Measurements from ENCODE around the gene PAFAH2. TPM values are rescaled to one million over a fixed set of nuclear protein-coding genes. Genes with fewer than 3 reads are reported as not detected.

PAFAH2 gene
- total and polyA plus RNA-seq, 11 donors, result 5.8 to 18.6 (median 9.2) TPM

GRCh38 chr1:26006710-26007109, 8.8 kb upstream of the PAFAH2 start:
- intact Hi-C loops (cut with DNase I), result no loop called here
- no peak for TF ChIP-seq POLR2A (IDR thresholded peaks at IDR 0.05)
- no peak for TF ChIP-seq CTCF (IDR thresholded peaks at IDR 0.05)
- Histone ChIP-seq H3K9me3 (no peaks in the 10 kb centered on the region), H3K36me3 (peaks cover 0 to 10% (median 0%) of the 10 kb centered on the region in 9 donors), H3K4me3 (no peak overlapping the region), H3K27ac (no peak overlapping the region), H3K4me1 (peaks cover 0 to 5% (median 0%) of the 10 kb centered on the region in 12 donors), H3K27me3 (no peaks in the 10 kb centered on the region)
- WGBS, 4 donors, result 92 to 93% (median 93%) methylated on average over 16 of the region's 16 CpGs
- no peak for ATAC-seq
- DNase-seq, result no peak

DNA sequence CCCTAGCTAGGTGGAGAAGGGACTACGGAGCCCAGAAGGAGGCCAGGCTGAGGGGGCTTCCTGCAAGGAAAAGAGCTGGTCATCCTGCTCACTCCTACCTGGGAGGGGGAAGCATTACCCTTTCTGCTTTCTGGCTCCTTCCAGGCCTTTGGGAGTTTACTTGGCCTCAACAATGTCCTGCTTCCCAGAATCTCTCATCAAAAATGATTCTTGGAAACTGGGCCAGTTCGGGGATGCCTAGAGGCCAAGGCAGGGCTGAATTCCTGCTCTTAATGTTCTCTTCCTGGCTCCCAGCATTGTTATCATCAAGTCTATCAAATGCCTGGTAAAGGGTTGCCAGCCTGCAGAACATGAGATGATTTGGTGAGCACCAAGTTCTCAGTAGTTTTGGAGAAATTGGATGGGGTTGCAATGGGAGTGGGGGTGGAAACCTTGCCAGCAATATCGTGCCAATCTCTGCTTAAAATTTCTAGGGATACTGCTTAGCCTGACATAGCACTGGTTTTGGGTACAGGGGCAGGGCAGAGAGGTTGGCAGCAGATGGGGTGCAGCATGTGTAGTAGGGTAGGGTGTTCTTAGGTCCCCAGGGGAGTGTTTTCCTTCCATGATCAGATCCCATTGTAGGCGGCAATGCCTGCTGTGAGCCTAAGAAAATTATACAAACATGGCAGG, 7.7 kb upstream of the PAFAH2 start:
- H3K27ac ChIP-seq, result peak overlapping the region in 1 of 12 donors; percentile 19
- 58 to 70% (median 60%) methylated on average over 4 of the region's 4 CpGs for WGBS, 4 donors
- peaks cover 0 to 5% (median 0%) of the 10 kb centered on the region in 12 donors for H3K4me1 ChIP-seq
- H3K27me3 ChIP-seq, result no peaks in the 10 kb centered on the region
- no peak overlapping the region for H3K4me3 ChIP-seq
- ATAC-seq, result no peak
- intact Hi-C loops (cut with DNase I), result no loop called here
- H3K36me3 ChIP-seq, result peaks cover 0 to 10% (median 0%) of the 10 kb centered on the region in 9 donors
- TF ChIP-seq CTCF (IDR thresholded peaks at IDR 0.05) (no peak), POLR2A (IDR thresholded peaks at IDR 0.05) (no peak)
- no peaks in the 10 kb centered on the region for H3K9me3 ChIP-seq
- DNase-seq, result no peak

DNA sequence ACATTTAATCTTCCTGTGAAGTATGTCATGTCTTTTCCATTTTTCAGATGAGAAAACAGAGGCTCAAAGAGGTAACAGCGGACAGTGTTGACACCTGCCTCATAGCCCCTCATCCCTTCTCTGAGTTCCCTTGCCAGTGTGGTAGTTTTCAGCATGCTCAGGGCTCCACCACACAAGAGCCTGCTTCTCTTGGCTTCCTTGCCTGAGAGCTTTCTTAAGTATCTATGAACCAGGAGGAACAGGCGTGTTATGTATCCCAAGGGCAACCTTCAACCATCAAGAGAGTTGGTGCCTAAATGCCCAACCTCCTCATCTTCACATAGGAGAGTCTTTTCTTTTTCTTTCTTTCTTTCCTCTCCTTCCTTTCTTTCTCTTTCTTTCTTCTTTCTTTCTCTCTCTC, 5.9 kb upstream of the PAFAH2 start:
- WGBS, 4 donors, result 85 to 90% (median 87%) methylated on average over 2 of the region's 2 CpGs
- TF ChIP-seq POLR2A (IDR thresholded peaks at IDR 0.05), result no peak
- TF ChIP-seq CTCF (IDR thresholded peaks at IDR 0.05), result no peak
- intact Hi-C loops (cut with DNase I), result no loop called here
- Histone ChIP-seq H3K27me3 (no peaks in the 10 kb centered on the region), H3K27ac (no peak overlapping the region), H3K9me3 (no peaks in the 10 kb centered on the region), H3K36me3 (peaks cover 0 to 10% (median 0%) of the 10 kb centered on the region in 9 donors), H3K4me3 (no peak overlapping the region), H3K4me1 (peaks cover 0 to 6% (median under 1%) of the 10 kb centered on the region in 12 donors)
- DNase-seq, result no peak
- ATAC-seq, result no peak

- DNase-seq, result no peak
- no peak overlapping the region for H3K27ac ChIP-seq
- no peaks in the 10 kb centered on the region for H3K27me3 ChIP-seq
- H3K9me3 ChIP-seq, result no peaks in the 10 kb centered on the region
- no peak overlapping the region for H3K4me3 ChIP-seq
- TF ChIP-seq CTCF (IDR thresholded peaks at IDR 0.05), result no peak
- TF ChIP-seq POLR2A (IDR thresholded peaks at IDR 0.05), result no peak
- peaks cover 0 to 11% (median 5%) of the 10 kb centered on the region in 12 donors for H3K4me1 ChIP-seq
- intact Hi-C loops (cut with DNase I), result no loop called here
- H3K36me3 ChIP-seq, result peaks cover 0 to 10% (median 0%) of the 10 kb centered on the region in 9 donors
- 85 to 94% (median 88%) methylated on average over 4 of the region's 4 CpGs for WGBS, 4 donors
- ATAC-seq, result no peak
Measured at GRCh38 chr1:26003262-26003661, 5.4 kb upstream of the PAFAH2 start.

All from heart left ventricle (tissue), 16 donors.